C4-2B (cell line): ENCODE results near the gene IQGAP2.

Experiments used
- H3K27ac ChIP-seq: fragments of 450-650 bp; 2 replicates; pipeline ENCODE4 v1.5.1; 2017
- ZFX ChIP-seq: fragments of 450-650 bp; IDR thresholded peaks from 2 replicates; pipeline ENCODE4 v1.6.1; 2017
- TF ChIP-seq, protein P1 (sequence below): fragments of 450-650 bp; conservative IDR thresholded peaks from 2 replicates; pipeline ENCODE4 v1.5.1; 2017; ENCODE audit warnings: mild to moderate bottlenecking

The IQGAP2 gene

GRCh38 chr5:76526950-76527583, 124.0 kb downstream of the IQGAP2 start:
- TF ChIP-seq, protein P1, sequence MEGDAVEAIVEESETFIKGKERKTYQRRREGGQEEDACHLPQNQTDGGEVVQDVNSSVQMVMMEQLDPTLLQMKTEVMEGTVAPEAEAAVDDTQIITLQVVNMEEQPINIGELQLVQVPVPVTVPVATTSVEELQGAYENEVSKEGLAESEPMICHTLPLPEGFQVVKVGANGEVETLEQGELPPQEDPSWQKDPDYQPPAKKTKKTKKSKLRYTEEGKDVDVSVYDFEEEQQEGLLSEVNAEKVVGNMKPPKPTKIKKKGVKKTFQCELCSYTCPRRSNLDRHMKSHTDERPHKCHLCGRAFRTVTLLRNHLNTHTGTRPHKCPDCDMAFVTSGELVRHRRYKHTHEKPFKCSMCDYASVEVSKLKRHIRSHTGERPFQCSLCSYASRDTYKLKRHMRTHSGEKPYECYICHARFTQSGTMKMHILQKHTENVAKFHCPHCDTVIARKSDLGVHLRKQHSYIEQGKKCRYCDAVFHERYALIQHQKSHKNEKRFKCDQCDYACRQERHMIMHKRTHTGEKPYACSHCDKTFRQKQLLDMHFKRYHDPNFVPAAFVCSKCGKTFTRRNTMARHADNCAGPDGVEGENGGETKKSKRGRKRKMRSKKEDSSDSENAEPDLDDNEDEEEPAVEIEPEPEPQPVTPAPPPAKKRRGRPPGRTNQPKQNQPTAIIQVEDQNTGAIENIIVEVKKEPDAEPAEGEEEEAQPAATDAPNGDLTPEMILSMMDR = no peak
- no peak for TF ChIP-seq ZFX
- H3K27ac ChIP-seq = no peak overlapping the region

GRCh38 chr5:76527685-76528161, 124.6 kb downstream of the IQGAP2 start:
- TF ChIP-seq, protein P1 = no peak
- TF ChIP-seq ZFX = no peak
- H3K27ac ChIP-seq = no peak overlapping the region

DNA sequence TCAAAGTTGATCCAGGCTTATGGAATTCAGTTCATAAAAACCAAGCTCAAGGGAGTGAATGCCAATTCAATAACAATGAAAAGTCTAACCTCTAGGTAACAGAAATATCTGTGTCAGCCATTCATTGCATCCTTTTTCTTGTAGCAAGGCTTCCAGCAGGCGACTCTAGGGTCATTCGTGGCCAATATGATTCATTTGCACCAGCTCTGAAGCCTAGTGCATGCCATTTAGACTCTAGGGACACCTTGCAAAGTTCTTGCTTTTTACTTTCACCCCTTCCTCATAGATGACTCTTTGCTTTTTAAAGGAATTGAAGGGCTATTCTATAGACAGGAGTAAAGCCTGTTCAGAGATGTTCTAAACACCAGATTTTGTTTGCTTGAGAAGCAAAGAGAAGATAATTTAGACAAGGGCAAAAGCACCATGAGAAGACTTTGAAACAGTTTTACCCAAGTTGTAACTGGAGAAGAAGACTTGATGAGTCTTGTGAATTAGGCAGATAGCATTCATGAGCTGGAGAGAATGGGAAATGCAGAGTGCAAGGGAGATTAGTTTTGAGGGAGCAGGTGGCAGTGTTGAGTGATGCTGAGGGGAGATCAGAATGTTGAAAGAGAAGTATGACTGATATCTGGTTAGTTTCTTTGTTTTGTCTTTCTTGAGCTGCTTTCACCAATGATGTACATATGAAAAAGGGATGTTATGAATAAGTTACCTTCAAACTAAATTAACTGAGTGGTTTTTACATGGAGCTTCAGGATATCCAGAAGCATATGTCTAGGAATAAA, 125.7 kb downstream of the IQGAP2 start:
- H3K27ac ChIP-seq = no peak overlapping the region
- TF ChIP-seq ZFX = no peak
- TF ChIP-seq, protein P1 = no peak

GRCh38 chr5:76529464-76530344, 126.6 kb downstream of the IQGAP2 start:
- TF ChIP-seq, protein P1 = no peak
- no peak for TF ChIP-seq ZFX
- H3K27ac ChIP-seq = no peak overlapping the region

DNA sequence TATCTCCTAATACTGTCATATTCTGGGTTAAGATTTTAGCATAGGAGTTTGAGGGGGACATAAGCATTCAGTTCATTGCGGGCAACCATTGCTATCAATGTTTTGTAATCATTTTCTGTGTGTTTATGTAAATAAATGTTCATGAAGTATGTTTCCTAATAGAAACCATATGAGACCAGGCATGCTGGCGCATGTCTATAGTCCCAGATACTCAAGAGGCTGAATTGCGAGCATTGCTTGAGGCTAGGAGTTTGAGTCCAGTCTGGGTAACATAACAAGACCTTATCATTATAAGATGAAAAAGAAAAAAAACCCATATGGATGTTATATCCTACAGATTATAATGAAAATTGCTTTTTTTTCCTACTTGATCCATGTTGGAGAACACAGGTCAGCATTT, 129.0 kb downstream of the IQGAP2 start:
- no peak for TF ChIP-seq ZFX
- TF ChIP-seq, protein P1 = no peak
- H3K27ac ChIP-seq = no peak overlapping the region

DNA sequence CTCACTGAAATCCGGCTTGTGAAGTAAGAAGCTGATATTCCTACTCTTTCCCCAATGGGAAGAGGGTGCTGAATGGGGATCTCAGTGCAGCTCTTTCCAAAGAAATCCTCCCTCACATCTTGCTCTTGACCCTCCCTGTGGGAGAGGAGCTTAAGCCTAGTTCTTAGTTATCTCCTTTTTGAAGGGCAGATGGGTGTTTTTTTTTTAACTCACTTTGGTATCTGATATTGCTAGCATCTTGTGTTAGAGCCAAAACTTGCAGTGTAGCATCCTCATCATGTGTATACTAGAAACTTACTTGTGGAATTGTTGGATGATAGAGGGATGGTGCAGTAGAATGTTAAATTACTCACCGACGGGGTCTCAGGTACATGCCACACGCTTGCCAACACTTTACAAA, 129.9 kb downstream of the IQGAP2 start:
- TF ChIP-seq, protein P1 = no peak
- TF ChIP-seq ZFX = no peak
- no peak overlapping the region for H3K27ac ChIP-seq
